OCI-LY7 (cell line): ENCODE data around the gene MGMT.

Experiments used
- EZH2phosphoT487 ChIP-seq: fragments of 200-600 bp; sonication (generic); IDR thresholded peaks from 2 replicates; pipeline ENCODE4 v1.6.1; 2018; ENCODE audit warnings: low read depth, borderline replicate concordance, mild to moderate bottlenecking, mixed run types, antibody characterized with exemption, low read length, moderate library complexity, mixed read lengths
- TF ChIP-seq, protein P1 (sequence below): fragments of 200-600 bp; sonication (generic); conservative IDR thresholded peaks from 2 replicates; pipeline ENCODE4 v1.5.1; 2014; ENCODE audit warnings: mild to moderate bottlenecking, antibody characterized with exemption, low read length, moderate library complexity, mixed read lengths

DNA sequence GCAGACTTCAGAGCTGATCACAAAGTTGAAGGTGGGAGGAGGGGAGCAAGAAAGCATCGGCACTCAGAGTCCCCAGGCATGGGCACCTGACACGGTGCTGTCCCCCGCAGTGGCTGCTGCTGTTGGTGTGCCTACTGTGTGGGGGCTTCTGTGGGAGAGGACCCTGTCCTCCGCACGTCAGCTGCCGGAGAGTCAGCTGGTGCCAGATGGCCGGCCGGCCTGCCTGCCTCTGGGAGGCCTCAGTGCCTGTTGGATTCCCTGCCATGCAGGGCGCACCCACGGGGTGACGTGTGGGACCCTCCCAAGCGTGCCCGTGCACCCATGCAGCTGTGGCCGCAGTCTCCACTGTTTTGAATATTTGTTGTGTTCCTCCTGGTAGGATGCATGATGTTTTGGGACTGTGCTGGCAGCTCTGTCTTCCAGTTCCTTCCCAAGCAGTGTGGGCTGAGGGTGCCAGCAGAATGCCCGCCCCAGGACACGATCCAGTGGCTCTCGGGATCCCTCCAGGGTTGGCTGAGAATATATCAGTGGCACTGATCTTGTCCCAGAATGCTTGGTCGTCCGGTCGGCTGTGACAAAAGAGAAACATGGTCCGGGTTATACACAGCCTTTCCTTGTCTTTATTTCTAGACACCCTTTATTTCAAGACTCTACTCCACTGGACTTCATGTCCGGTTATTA lies 185.6 kb downstream of the MGMT start:
- TF ChIP-seq, protein P1, sequence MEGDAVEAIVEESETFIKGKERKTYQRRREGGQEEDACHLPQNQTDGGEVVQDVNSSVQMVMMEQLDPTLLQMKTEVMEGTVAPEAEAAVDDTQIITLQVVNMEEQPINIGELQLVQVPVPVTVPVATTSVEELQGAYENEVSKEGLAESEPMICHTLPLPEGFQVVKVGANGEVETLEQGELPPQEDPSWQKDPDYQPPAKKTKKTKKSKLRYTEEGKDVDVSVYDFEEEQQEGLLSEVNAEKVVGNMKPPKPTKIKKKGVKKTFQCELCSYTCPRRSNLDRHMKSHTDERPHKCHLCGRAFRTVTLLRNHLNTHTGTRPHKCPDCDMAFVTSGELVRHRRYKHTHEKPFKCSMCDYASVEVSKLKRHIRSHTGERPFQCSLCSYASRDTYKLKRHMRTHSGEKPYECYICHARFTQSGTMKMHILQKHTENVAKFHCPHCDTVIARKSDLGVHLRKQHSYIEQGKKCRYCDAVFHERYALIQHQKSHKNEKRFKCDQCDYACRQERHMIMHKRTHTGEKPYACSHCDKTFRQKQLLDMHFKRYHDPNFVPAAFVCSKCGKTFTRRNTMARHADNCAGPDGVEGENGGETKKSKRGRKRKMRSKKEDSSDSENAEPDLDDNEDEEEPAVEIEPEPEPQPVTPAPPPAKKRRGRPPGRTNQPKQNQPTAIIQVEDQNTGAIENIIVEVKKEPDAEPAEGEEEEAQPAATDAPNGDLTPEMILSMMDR: no peak
- TF ChIP-seq EZH2phosphoT487: no peak
